HFF-Myc (cell line): ENCODE measurements around the gene FBLN7.

Experiments
- DNase-seq: peaks from one replicate; pipeline ENCODE4 v3.0.0-alpha.2; 2011; ENCODE audit warnings: low read depth; ENCODE audit errors: extremely low read depth
- H3K4me3 ChIP-seq: replicated peaks from 2 replicates; pipeline ENCODE4 v1.5.1; 2011; ENCODE audit warnings: low read depth, mild to moderate bottlenecking, control low read depth, low read length
- CTCF ChIP-seq: IDR thresholded peaks from 2 replicates; pipeline ENCODE4 v1.5.1; 2012; ENCODE audit warnings: mild to moderate bottlenecking, low read depth, low read length, control low read depth; ENCODE audit errors: missing control alignments

FBLN7 gene

GRCh38 chr2:112229348-112229747 is 91.2 kb downstream of the FBLN7 start:
- TF ChIP-seq CTCF, result no peak
- H3K4me3 ChIP-seq, result no peak overlapping the region
- peak; percentile 27 for DNase-seq

- H3K4me3 ChIP-seq, result no peak overlapping the region
- no peak for TF ChIP-seq CTCF
- no peak for DNase-seq
These were observed 92.2 kb downstream of the FBLN7 start for GRCh38 chr2:112230371-112230770.
